GM21390 (cell line): Measurements from ENCODE around the gene STX16.

Experiments used
- ATAC-seq: cut with Tn5 transposase; IDR thresholded peaks from one replicate; pipeline ENCODE4 v1.9.1; 2021; ENCODE audit not compliant: unreplicated experiment

Gene STX16

DNA sequence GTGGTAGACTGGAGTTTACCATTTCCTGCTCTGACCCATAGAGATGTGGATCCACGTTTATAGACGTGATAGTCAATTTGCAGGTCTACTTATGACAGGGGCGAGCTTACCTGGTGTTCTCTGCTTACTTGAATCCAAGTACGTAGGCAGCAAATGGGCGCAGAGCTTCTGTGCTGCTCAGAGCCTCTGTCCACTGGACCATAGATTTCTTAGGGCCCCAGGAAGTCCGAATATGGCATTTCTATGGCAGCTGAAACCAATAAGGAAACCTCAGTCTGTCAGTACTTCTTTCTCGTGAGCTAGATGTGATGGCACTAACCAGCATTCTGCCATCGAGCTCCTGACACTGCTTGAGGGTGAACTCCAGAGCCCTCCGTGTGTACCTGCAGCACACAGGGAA is 22.0 kb downstream of the STX16 start:
- no peak for ATAC-seq

GRCh38 chr20:58675146-58675584 is 24.1 kb downstream of the STX16 start:
- no peak for ATAC-seq

GRCh38 chr20:58675641-58676040 is 24.6 kb downstream of the STX16 start:
- no peak for ATAC-seq

DNA sequence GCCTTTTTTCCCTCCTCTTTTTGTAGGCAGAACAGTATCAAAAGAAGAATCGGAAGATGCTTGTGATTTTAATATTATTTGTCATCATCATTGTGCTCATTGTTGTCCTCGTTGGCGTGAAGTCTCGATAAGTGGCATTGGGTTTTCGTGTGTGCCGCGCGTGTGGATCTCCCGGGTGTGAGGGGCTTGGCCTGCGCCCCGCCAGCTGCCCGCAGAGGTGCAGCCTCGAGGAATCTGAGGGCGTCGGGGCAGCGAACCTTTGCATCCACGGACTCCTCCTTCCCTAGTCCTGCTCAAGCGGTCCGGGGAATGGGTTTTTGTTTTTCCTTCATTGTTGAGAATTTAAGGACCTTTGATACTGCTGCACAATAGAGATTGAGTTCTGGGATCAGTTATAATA is 25.1 kb downstream of the STX16 start:
- ATAC-seq = no peak

GRCh38 chr20:58677079-58677604 is 26.1 kb downstream of the STX16 start:
- no peak for ATAC-seq

- ATAC-seq = no peak
Measured at GRCh38 chr20:58677808-58678207, 26.7 kb downstream of the STX16 start.

DNA sequence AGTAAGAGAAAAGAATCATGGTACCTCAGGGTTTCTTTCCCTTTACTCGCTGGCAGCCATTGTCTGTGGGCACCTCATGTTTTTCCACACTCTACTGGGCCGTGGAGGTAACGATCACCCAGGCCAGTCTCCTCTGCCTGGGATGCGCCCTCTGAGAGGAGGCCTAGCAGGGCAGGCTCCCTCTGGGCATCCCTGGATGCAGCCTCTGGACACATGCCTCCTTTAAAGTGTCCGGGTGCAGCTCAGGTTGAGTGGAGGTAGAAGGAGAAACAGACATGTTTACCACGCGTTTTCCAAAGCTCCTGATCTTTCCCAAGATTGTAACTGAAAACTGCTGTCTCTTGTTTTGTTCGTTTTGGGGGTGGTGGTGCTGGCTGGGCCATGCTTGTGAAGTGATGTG is 27.7 kb downstream of the STX16 start:
- no peak for ATAC-seq

- no peak for ATAC-seq
Measured at GRCh38 chr20:58682656-58683531, 31.8 kb downstream of the STX16 start.

DNA sequence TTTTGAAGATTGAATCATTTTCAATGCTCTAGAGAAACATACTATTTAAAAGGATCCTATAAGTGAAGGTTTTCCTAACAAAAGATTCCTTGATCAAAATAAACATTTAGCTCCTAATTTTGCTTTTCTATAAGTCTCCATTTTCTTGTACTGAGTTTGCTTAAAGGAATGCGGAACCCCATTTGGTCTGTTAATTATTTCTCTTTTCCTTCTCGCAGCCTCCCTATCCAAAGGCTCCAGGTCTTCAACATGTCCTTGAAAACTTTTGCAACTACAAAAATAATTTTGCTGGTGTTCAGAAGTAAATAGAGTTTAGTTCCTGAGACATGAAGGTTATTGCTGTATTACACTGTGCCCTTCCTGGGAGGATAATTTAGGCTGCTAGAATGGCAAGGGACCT is 33.2 kb downstream of the STX16 start:
- ATAC-seq = no peak

GRCh38 chr20:58685988-58686387 is 34.9 kb downstream of the STX16 start:
- ATAC-seq = no peak

DNA sequence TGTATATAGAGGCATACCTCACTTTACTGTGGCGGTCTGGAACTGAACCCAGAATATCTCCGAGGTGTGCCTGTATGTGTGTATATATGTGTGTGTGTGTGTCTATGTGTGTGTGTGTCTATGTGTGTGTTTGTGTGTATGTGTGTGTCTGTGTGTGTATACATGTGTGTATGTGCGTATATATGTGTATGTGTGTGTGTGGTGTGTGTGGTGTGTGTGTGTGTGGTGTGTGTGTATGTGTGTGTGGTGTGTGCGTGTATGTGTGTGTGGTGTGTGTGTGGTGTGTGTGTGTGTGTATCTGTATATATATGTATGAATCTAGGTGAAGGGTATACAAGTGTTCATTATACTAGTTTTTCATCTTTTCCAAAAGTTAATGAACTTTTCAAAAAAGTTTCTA is 37.3 kb downstream of the STX16 start:
- no peak for ATAC-seq

GRCh38 chr20:58688840-58689239 is 37.8 kb downstream of the STX16 start:
- ATAC-seq = no peak

- no peak for ATAC-seq
Measured at GRCh38 chr20:58690396-58691135, 39.5 kb downstream of the STX16 start.

DNA sequence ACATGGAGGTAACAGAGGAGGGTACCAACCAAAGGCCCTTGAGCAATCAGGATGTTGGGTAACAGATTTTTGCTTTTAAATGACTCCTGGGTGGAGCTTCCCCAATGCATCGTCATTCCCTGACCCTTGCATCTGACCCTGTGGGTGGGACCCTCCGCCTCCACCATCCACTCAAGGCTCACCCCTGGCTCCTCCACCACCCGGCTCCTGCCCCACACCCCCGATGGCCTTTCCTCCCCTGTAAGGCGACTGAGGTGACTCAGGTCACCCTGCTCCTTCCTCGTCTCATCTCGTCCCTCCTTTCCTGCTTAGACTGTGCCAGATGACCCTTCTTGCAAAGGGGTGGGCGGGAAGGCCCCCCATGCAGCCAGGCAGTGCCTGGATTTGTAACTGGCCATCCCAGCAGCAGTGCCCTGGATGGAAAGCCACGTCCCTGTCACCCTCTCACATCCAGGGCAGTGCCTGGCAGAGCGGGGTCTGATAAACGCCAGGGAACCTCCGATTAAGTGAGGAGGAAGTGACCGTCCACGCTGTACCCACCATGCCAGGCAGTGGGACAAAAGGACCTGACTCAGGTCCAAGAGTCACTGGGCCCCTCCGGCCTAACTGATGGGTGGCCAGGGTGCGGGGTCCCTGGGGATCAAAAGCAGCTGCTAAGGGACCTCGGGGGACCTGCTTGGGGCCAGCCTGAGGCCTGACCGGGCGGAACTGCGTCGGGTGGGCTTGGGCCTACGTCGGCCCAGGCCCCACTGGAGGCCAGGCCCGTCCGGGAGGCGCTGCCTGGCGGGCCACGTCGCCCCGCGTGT is 40.9 kb downstream of the STX16 start:
- no peak for ATAC-seq

GRCh38 chr20:58692579-58693225 is 41.6 kb downstream of the STX16 start, which contains the start of gene NPEPL1:
NPEPL1 (plus strand) TSS chr20:58692800; CDS start chr20:58692901, 101 bp downstream.
- ATAC-seq = peak; percentile 88

GRCh38 chr20:58693226-58694006 is 42.3 kb downstream of the STX16 start:
- peak; percentile 15 for ATAC-seq

GRCh38 chr20:58694241-58695083 is 43.4 kb downstream of the STX16 start:
- ATAC-seq = no peak

- ATAC-seq = no peak
Measured at GRCh38 chr20:58695084-58695722, 44.1 kb downstream of the STX16 start.
